Natural killer cell treated with Interleukin-12 subunit alpha and Interleukin-12 subunit beta and Interleukin-15 and Interleukin-18, amount 100 ng/mL, for 72 hours (primary cell): ENCODE results near the gene OR2T4. TPM values are rescaled to one million over a fixed set of nuclear protein-coding genes. Genes with fewer than 3 reads are reported as not detected.

Experiments
- ATAC-seq, 2 donors: fragments of 150-1000 bp; cut with Tn5 transposase in 1 of 2; sonication (Bioruptor Pico), chemical (Tn5 transposase) in 1 of 2; 2 replicates each; pipeline ENCODE4 v1.10.0; 2021
- DNase-seq: peaks from one replicate; pipeline ENCODE4 v3.0.0; 2022; ENCODE audit warnings: low spot score
- H3K27ac Mint-ChIP-seq, 2 donors: 1 replicate in 1 of 2; 2 replicates in 1 of 2; pipeline ENCODE4 v1.8.0; 2022; ENCODE audit warnings: mixed read lengths in 2 of 2, mild to moderate bottlenecking in 1 of 2, moderate library complexity in 1 of 2
- H3K27me3 Mint-ChIP-seq, 2 donors: 1 replicate in 1 of 2; 2 replicates in 1 of 2; pipeline ENCODE4 v1.8.0; 2022; ENCODE audit warnings: mixed read lengths in 2 of 2
- H3K36me3 Mint-ChIP-seq: one replicate; pipeline ENCODE4 v1.8.0; 2022; ENCODE audit warnings: mixed read lengths
- H3K4me1 Mint-ChIP-seq, 2 donors: 1 replicate in 1 of 2; 2 replicates in 1 of 2; pipeline ENCODE4 v1.8.0; 2022; ENCODE audit warnings: low read depth in 2 of 2, mixed read lengths in 2 of 2, mild to moderate bottlenecking in 1 of 2
- H3K4me3 Mint-ChIP-seq: one replicate; pipeline ENCODE4 v1.8.0; 2022; ENCODE audit warnings: mixed read lengths
- H3K9me3 Mint-ChIP-seq: 2 replicates; pipeline ENCODE4 v1.8.0; 2022; ENCODE audit warnings: mixed read lengths
- total RNA-seq, 2 donors: library from RNA; stranded (reverse); gene quantifications; one replicate each; pipeline ENCODE4 v1.2.3, GENCODE V29; 2022

Gene OR2T4
- not detected for total RNA-seq

- Mint-ChIP-seq H3K27me3 (peaks cover 0 to 9% of the 10 kb centered on the region in 2 donors), H3K36me3 (peaks cover 4% of the 10 kb centered on the region), H3K4me1 (no peaks in the 10 kb centered on the region), H3K27ac (no peak within 1 kb of the TSS), H3K9me3 (no peaks in the 10 kb centered on the region), H3K4me3 (no peak within 1 kb of the TSS)
- DNase-seq (no peak), ATAC-seq (no peak)
Observed at GRCh38 chr1:248361121-248361715, at the start of gene OR2T4. Gene OR2T4 (plus strand): TSS chr1:248361665. CDS start chr1:248361665, 0 bp downstream.

GRCh38 chr1:248316796-248317195 is 44.7 kb upstream of the OR2T4 start:
- Mint-ChIP-seq H3K4me1 (no peaks in the 10 kb centered on the region), H3K27ac (no peak overlapping the region), H3K4me3 (no peak overlapping the region), H3K9me3 (peaks cover 33% of the 10 kb centered on the region), H3K36me3 (peaks cover 17% of the 10 kb centered on the region), H3K27me3 (no peaks in the 10 kb centered on the region)
- DNase-seq, result no peak
- no peak for ATAC-seq

- peaks cover 6% of the 10 kb centered on the region for H3K36me3 Mint-ChIP-seq
- H3K9me3 Mint-ChIP-seq, result peaks cover 22% of the 10 kb centered on the region
- DNase-seq, result no peak
- no peak for ATAC-seq
- no peak within 1 kb of the TSS for H3K27ac Mint-ChIP-seq
- H3K4me3 Mint-ChIP-seq, result no peak within 1 kb of the TSS
- H3K27me3 Mint-ChIP-seq, result no peaks in the 10 kb centered on the region
- H3K4me1 Mint-ChIP-seq, result no peaks in the 10 kb centered on the region
Observed at GRCh38 chr1:248324468-248324867, 37.0 kb upstream of the OR2T4 start, which contains the start of gene OR2M7. Gene OR2M7 (minus strand): TSS chr1:248324568. CDS start chr1:248324568, 0 bp downstream.

- H3K36me3 Mint-ChIP-seq, result no peaks in the 10 kb centered on the region
- ATAC-seq (no peak), DNase-seq (no peak)
- no peaks in the 10 kb centered on the region for H3K27me3 Mint-ChIP-seq
- H3K27ac Mint-ChIP-seq, result no peak overlapping the region
- H3K9me3 Mint-ChIP-seq, result peaks cover 3% of the 10 kb centered on the region
- no peak overlapping the region for H3K4me3 Mint-ChIP-seq
- no peaks in the 10 kb centered on the region for H3K4me1 Mint-ChIP-seq
Observed at GRCh38 chr1:248343451-248343850, 18.0 kb upstream of the OR2T4 start.

GRCh38 chr1:248348475-248348874 is 13.0 kb upstream of the OR2T4 start, which contains the start of gene OR14C36:
Gene OR14C36 (plus strand): TSS chr1:248348775. CDS start chr1:248348775, 0 bp downstream.
- DNase-seq (no peak), ATAC-seq (no peak)
- Mint-ChIP-seq H3K27me3 (no peaks in the 10 kb centered on the region), H3K36me3 (no peaks in the 10 kb centered on the region), H3K4me1 (no peaks in the 10 kb centered on the region), H3K4me3 (no peak within 1 kb of the TSS), H3K9me3 (peaks cover 3% of the 10 kb centered on the region), H3K27ac (no peak within 1 kb of the TSS)

GRCh38 chr1:248359415-248359814 is 2.0 kb upstream of the OR2T4 start:
- H3K27me3 Mint-ChIP-seq, result peaks cover 0 to 9% of the 10 kb centered on the region in 2 donors
- H3K9me3 Mint-ChIP-seq, result no peaks in the 10 kb centered on the region
- no peak overlapping the region for H3K4me3 Mint-ChIP-seq
- H3K27ac Mint-ChIP-seq, result no peak overlapping the region
- DNase-seq, result no peak
- ATAC-seq, result no peak
- peaks cover 4% of the 10 kb centered on the region for H3K36me3 Mint-ChIP-seq
- H3K4me1 Mint-ChIP-seq, result no peaks in the 10 kb centered on the region

GRCh38 chr1:248366609-248367008 is 5.1 kb downstream of the OR2T4 start:
- no peaks in the 10 kb centered on the region for H3K4me1 Mint-ChIP-seq
- DNase-seq, result no peak
- ATAC-seq, result no peak
- H3K4me3 Mint-ChIP-seq, result no peak overlapping the region
- no peak overlapping the region for H3K27ac Mint-ChIP-seq
- H3K9me3 Mint-ChIP-seq, result no peaks in the 10 kb centered on the region
- H3K27me3 Mint-ChIP-seq, result peaks cover 0 to 9% of the 10 kb centered on the region in 2 donors
- peaks cover 4% of the 10 kb centered on the region for H3K36me3 Mint-ChIP-seq

GRCh38 chr1:248372394-248372793 is 10.9 kb downstream of the OR2T4 start:
- H3K4me3 Mint-ChIP-seq, result no peak overlapping the region
- no peak overlapping the region for H3K27ac Mint-ChIP-seq
- DNase-seq (no peak), ATAC-seq (no peak)
- peaks cover 0 to 8% of the 10 kb centered on the region in 2 donors for H3K4me1 Mint-ChIP-seq
- no peaks in the 10 kb centered on the region for H3K9me3 Mint-ChIP-seq
- H3K27me3 Mint-ChIP-seq, result no peaks in the 10 kb centered on the region
- H3K36me3 Mint-ChIP-seq, result no peaks in the 10 kb centered on the region

GRCh38 chr1:248373761-248374160 is 12.3 kb downstream of the OR2T4 start:
- DNase-seq, result no peak
- ATAC-seq, result no peak
- Mint-ChIP-seq H3K36me3 (no peaks in the 10 kb centered on the region), H3K9me3 (no peaks in the 10 kb centered on the region), H3K27me3 (no peaks in the 10 kb centered on the region), H3K4me1 (peaks cover 0 to 8% of the 10 kb centered on the region in 2 donors), H3K4me3 (no peak overlapping the region), H3K27ac (no peak overlapping the region)

- Mint-ChIP-seq H3K27me3 (no peaks in the 10 kb centered on the region), H3K4me3 (no peak within 1 kb of the TSS), H3K4me1 (peaks cover 0 to 8% of the 10 kb centered on the region in 2 donors), H3K27ac (no peak within 1 kb of the TSS), H3K36me3 (no peaks in the 10 kb centered on the region), H3K9me3 (no peaks in the 10 kb centered on the region)
- DNase-seq (no peak), ATAC-seq (no peak)
Observed at GRCh38 chr1:248375446-248375845, 14.0 kb downstream of the OR2T4 start, which contains the start of gene OR2T6. Gene OR2T6 (plus strand): TSS chr1:248375746. CDS start chr1:248387609, 11,863 bp downstream.

- ATAC-seq (no peak), DNase-seq (no peak)
- Mint-ChIP-seq H3K4me1 (peaks cover 0 to 8% of the 10 kb centered on the region in 2 donors), H3K4me3 (no peak overlapping the region), H3K27ac (no peak overlapping the region), H3K36me3 (no peaks in the 10 kb centered on the region), H3K27me3 (no peaks in the 10 kb centered on the region), H3K9me3 (no peaks in the 10 kb centered on the region)
Observed at GRCh38 chr1:248376916-248377315, 15.5 kb downstream of the OR2T4 start.

- no peaks in the 10 kb centered on the region for H3K4me1 Mint-ChIP-seq
- H3K36me3 Mint-ChIP-seq, result no peaks in the 10 kb centered on the region
- H3K9me3 Mint-ChIP-seq, result no peaks in the 10 kb centered on the region
- H3K27me3 Mint-ChIP-seq, result no peaks in the 10 kb centered on the region
- ATAC-seq, result no peak
- H3K27ac Mint-ChIP-seq, result no peak overlapping the region
- no peak overlapping the region for H3K4me3 Mint-ChIP-seq
- DNase-seq, result no peak
Observed at GRCh38 chr1:248380854-248381253, 19.4 kb downstream of the OR2T4 start.

GRCh38 chr1:248388426-248388825 is 27.0 kb downstream of the OR2T4 start:
- Mint-ChIP-seq H3K36me3 (no peaks in the 10 kb centered on the region), H3K27me3 (peaks cover 2 to 9% of the 10 kb centered on the region in 2 donors), H3K27ac (no peak overlapping the region), H3K4me1 (no peaks in the 10 kb centered on the region), H3K9me3 (peaks cover 6% of the 10 kb centered on the region), H3K4me3 (no peak overlapping the region)
- DNase-seq (no peak), ATAC-seq (no peak)

GRCh38 chr1:248393050-248393449 is 31.6 kb downstream of the OR2T4 start:
- Mint-ChIP-seq H3K36me3 (peaks cover 6% of the 10 kb centered on the region), H3K27ac (no peak overlapping the region), H3K4me1 (peaks cover 0 to 6% of the 10 kb centered on the region in 2 donors), H3K4me3 (no peak overlapping the region), H3K27me3 (peaks cover 2 to 16% of the 10 kb centered on the region in 2 donors), H3K9me3 (peaks cover 11% of the 10 kb centered on the region)
- DNase-seq, result no peak
- ATAC-seq, result no peak

GRCh38 chr1:248402748-248403147 is 41.3 kb downstream of the OR2T4 start, which contains the start of gene OR2T1:
Gene OR2T1 (plus strand): TSS chr1:248403048. CDS start chr1:248406148, 3,100 bp downstream.
- Mint-ChIP-seq H3K27ac (no peak within 1 kb of the TSS), H3K27me3 (no peaks in the 10 kb centered on the region), H3K4me1 (no peaks in the 10 kb centered on the region), H3K4me3 (no peak within 1 kb of the TSS), H3K9me3 (peaks cover 4% of the 10 kb centered on the region), H3K36me3 (no peaks in the 10 kb centered on the region)
- no peak for DNase-seq
- no peak for ATAC-seq
